H1 (cell line): ENCODE data around the gene KRT72. TPM values are rescaled to one million over a fixed set of nuclear protein-coding genes. Genes with fewer than 3 reads are reported as not detected.

Experiments
- CTCF ChIA-PET: fragments of 300-600 bp; sonication (Branson Sonifier 250); formaldehyde crosslinking; loops from one replicate; lab custom pipeline; 2021; ENCODE audit not compliant: partially characterized antibody; lab: Charles Lee
- POLR2A ChIA-PET: fragments of 300-600 bp; sonication (Branson Sonifier 250); formaldehyde crosslinking; loops from one replicate; lab custom pipeline; 2021; ENCODE audit warnings: inconsistent platforms; ENCODE audit not compliant: partially characterized antibody; lab: Charles Lee
- DNase-seq, 2 experiments: peaks; one replicate each; pipeline versions ENCODE4 v3.0.0 to v3.0.0-alpha.2; 2010 to 2022; ENCODE audit warnings: low spot score in 2 of 2, low read depth in 1 of 2, mixed read lengths in 1 of 2
- FAIRE-seq: peaks from 2 replicates; lab custom pipeline; 2011; peaks lifted over from hg19 to GRCh38; lab: Jason Lieb, UNC
- H2AFZ ChIP-seq: 2 replicates; pipeline ENCODE4 v1.8.1; 2012; ENCODE audit warnings: low read length, inconsistent platforms
- H2AK5ac ChIP-seq: 2 replicates; pipeline ENCODE4 v1.6.1; 2013; ENCODE audit warnings: low read depth, low read length
- H2BK120ac ChIP-seq: replicated peaks from 2 replicates; pipeline ENCODE3; 2013; ENCODE audit warnings: low read depth, low read length, inconsistent platforms
- H2BK12ac ChIP-seq: 2 replicates; pipeline ENCODE4 v1.6.1; 2013; ENCODE audit warnings: low read depth, low read length
- H2BK15ac ChIP-seq: 2 replicates; pipeline ENCODE4 v1.6.1; 2013; ENCODE audit warnings: low read length
- H2BK20ac ChIP-seq: 2 replicates; pipeline ENCODE4 v1.6.1; 2013; ENCODE audit warnings: low read length
- H2BK5ac ChIP-seq: 2 replicates; pipeline ENCODE4 v1.6.1; 2013; ENCODE audit warnings: low read depth, low read length
- H3K14ac ChIP-seq: 2 replicates; pipeline ENCODE4 v1.6.1; 2013; ENCODE audit warnings: inconsistent platforms; ENCODE audit not compliant: insufficient read length
- H3K18ac ChIP-seq: 2 replicates; pipeline ENCODE4 v1.6.1; 2013; ENCODE audit warnings: low read length; ENCODE audit errors: extremely low read depth
- H3K23ac ChIP-seq: 2 replicates; pipeline ENCODE4 v1.6.1; 2013; ENCODE audit warnings: inconsistent platforms; ENCODE audit not compliant: insufficient read length
- H3K23me2 ChIP-seq: 2 replicates; pipeline ENCODE4 v1.6.1; 2013; ENCODE audit warnings: low read depth, low read length
- H3K27ac ChIP-seq: 2 replicates; pipeline ENCODE4 v1.6.1; 2011; ENCODE audit warnings: low read depth, low read length, inconsistent platforms
- H3K27me3 ChIP-seq, 4 experiments: replicated peaks in 1 of 4; 1 replicate in 1 of 4; 2 replicates in 3 of 4; pipeline versions ENCODE4 v1.6.1 to v1.8.1; 2011 to 2013; ENCODE audit warnings: low read length in 3 of 4, mild to moderate bottlenecking in 3 of 4, inconsistent platforms in 2 of 4, mixed read lengths in 2 of 4, moderate library complexity in 1 of 4; ENCODE audit not compliant: control insufficient read depth in 3 of 4, insufficient read depth in 3 of 4; ENCODE audit errors: extremely low read depth in 1 of 4
- H3K36me3 ChIP-seq, 4 experiments: 2 replicates each; pipeline versions ENCODE4 v1.6.1 to v1.8.1; 2011 to 2013; ENCODE audit warnings: mild to moderate bottlenecking in 4 of 4, low read length in 3 of 4, moderate library complexity in 2 of 4, control low read depth in 1 of 4, inconsistent platforms in 1 of 4; ENCODE audit not compliant: insufficient read depth in 4 of 4, control insufficient read depth in 2 of 4
- H3K4ac ChIP-seq: replicated peaks from 2 replicates; pipeline ENCODE3; 2013; ENCODE audit warnings: low read length, low read depth, mixed read lengths, inconsistent platforms; ENCODE audit not compliant: insufficient read length
- H3K4me1 ChIP-seq, 4 experiments: replicated peaks in 1 of 4; 1 replicate in 1 of 4; 2 replicates in 3 of 4; pipeline versions ENCODE4 v1.6.1 to v1.8.1; 2011 to 2013; ENCODE audit warnings: low read length in 3 of 4, inconsistent platforms in 2 of 4, mixed read lengths in 1 of 4; ENCODE audit not compliant: insufficient read depth in 4 of 4, control insufficient read depth in 3 of 4
- H3K4me2 ChIP-seq, 2 experiments: 2 replicates each; pipeline versions ENCODE4 v1.6.1 to v1.8.1; 2011 to 2013; ENCODE audit warnings: low read depth in 2 of 2, low read length in 2 of 2, control low read depth in 1 of 2, inconsistent platforms in 1 of 2, mild to moderate bottlenecking in 1 of 2; ENCODE audit not compliant: insufficient read depth in 1 of 2
- H3K4me3 ChIP-seq, 4 experiments: fragments of 200-600, 300-600 bp in 1 of 4; sonication (generic), shearing (Covaris generic), sonication (Bioruptor Twin) in 1 of 4; 2 replicates each; pipeline versions ENCODE4 v1.5.1 to v1.8.1; 2011 to 2016; ENCODE audit warnings: low read length in 4 of 4, low read depth in 3 of 4, control low read depth in 2 of 4, inconsistent platforms in 2 of 4, mild to moderate bottlenecking in 2 of 4, mixed read lengths in 1 of 4, moderate library complexity in 1 of 4; ENCODE audit not compliant: insufficient read depth in 2 of 4; ENCODE audit errors: extremely low read depth in 1 of 4
- H3K56ac ChIP-seq: replicated peaks from 2 replicates; pipeline ENCODE3; 2013; ENCODE audit warnings: low read depth, mild to moderate bottlenecking, mixed read lengths, low read length, inconsistent platforms; ENCODE audit not compliant: insufficient read length
- H3K79me1 ChIP-seq: 2 replicates; pipeline ENCODE4 v1.6.1; 2013; ENCODE audit warnings: low read depth, low read length, control low read depth
- H3K79me2 ChIP-seq, 2 experiments: 2 replicates each; pipeline versions ENCODE4 v1.6.1 to v1.8.1; 2012 to 2013; ENCODE audit warnings: low read length in 2 of 2, mild to moderate bottlenecking in 2 of 2, inconsistent platforms in 1 of 2; ENCODE audit not compliant: insufficient read depth in 2 of 2, control insufficient read depth in 1 of 2
- H3K9ac ChIP-seq, 4 experiments: replicated peaks in 1 of 4; 1 replicate in 1 of 4; 2 replicates in 3 of 4; pipeline versions ENCODE4 v1.6.1 to v1.8.1; 2011 to 2013; ENCODE audit warnings: low read depth in 3 of 4, low read length in 3 of 4, control low read depth in 2 of 4, mild to moderate bottlenecking in 2 of 4, moderate library complexity in 2 of 4, inconsistent platforms in 1 of 4; ENCODE audit errors: extremely low read depth in 1 of 4
- H3K9me3 ChIP-seq, 2 experiments: 2 replicates each; pipeline versions ENCODE4 v1.6.1 to v1.8.1; 2012 to 2013; ENCODE audit warnings: mild to moderate bottlenecking in 2 of 2, moderate library complexity in 2 of 2, control low read depth in 1 of 2, inconsistent platforms in 1 of 2, low read depth in 1 of 2, low read length in 1 of 2, mixed read lengths in 1 of 2; ENCODE audit not compliant: insufficient read depth in 2 of 2
- H4K20me1 ChIP-seq, 2 experiments: replicated peaks in 1 of 2; 2 replicates each; pipeline versions ENCODE3 to v1.8.1; 2011 to 2013; ENCODE audit warnings: inconsistent platforms in 2 of 2, low read length in 2 of 2, mild to moderate bottlenecking in 1 of 2; ENCODE audit not compliant: insufficient read depth in 2 of 2, control insufficient read depth in 1 of 2
- H4K5ac ChIP-seq: 2 replicates; pipeline ENCODE4 v1.6.1; 2013; ENCODE audit warnings: low read length, low read depth, mixed read lengths, inconsistent platforms; ENCODE audit not compliant: insufficient read length
- H4K8ac ChIP-seq: 2 replicates; pipeline ENCODE4 v1.8.0; 2013; ENCODE audit warnings: mild to moderate bottlenecking, moderate library complexity, low read length, inconsistent platforms; ENCODE audit not compliant: insufficient read depth; ENCODE audit errors: extremely low read depth
- H4K91ac ChIP-seq: replicated peaks from 2 replicates; pipeline ENCODE3; 2013; ENCODE audit warnings: low read length, mixed read lengths, inconsistent platforms; ENCODE audit not compliant: insufficient read length
- BCL11A ChIP-seq, 2 experiments: IDR thresholded peaks; one replicate each; pipeline ENCODE4 v1.6.1; 2011; ENCODE audit warnings: low read depth in 2 of 2, low read length in 2 of 2, mild to moderate bottlenecking in 2 of 2
- BRCA1 ChIP-seq: IDR thresholded peaks from 2 replicates; pipeline ENCODE4 v1.6.1; 2012; ENCODE audit warnings: low read depth, low read length, improper control_type of control experiment
- CHD2 ChIP-seq: IDR thresholded peaks from 2 replicates; pipeline ENCODE4 v1.6.1; 2012; ENCODE audit warnings: low read length, improper control_type of control experiment
- EP300 ChIP-seq, 2 experiments: IDR thresholded peaks; 1 replicate in 1 of 2; 2 replicates in 1 of 2; pipeline ENCODE4 v1.6.1; 2011 to 2012; ENCODE audit warnings: low read depth in 2 of 2, low read length in 2 of 2, mild to moderate bottlenecking in 2 of 2, borderline replicate concordance in 1 of 2, inconsistent platforms in 1 of 2, moderate library complexity in 1 of 2
- GTF2F1 ChIP-seq: IDR thresholded peaks from 2 replicates; pipeline ENCODE4 v1.6.1; 2012; ENCODE audit warnings: low read depth, low read length, improper control_type of control experiment, borderline replicate concordance
- HDAC2 ChIP-seq, 2 experiments: fragments of 300-600 bp in 1 of 2; sonication (generic) in 1 of 2; IDR thresholded peaks; 2 replicates each; pipeline ENCODE4 v1.6.1; 2011 to 2012; ENCODE audit warnings: low read depth in 2 of 2, low read length in 2 of 2, mild to moderate bottlenecking in 2 of 2, moderate library complexity in 2 of 2, borderline replicate concordance in 1 of 2, inconsistent platforms in 1 of 2
- KDM4A ChIP-seq: IDR thresholded peaks from one replicate; pipeline ENCODE4 v1.7.1; 2012; ENCODE audit warnings: low read depth, mild to moderate bottlenecking, moderate library complexity, low read length, inconsistent platforms; ENCODE audit not compliant: severe bottlenecking
- KDM5A ChIP-seq: fragments of 200-600 bp; IDR thresholded peaks from 2 replicates; pipeline ENCODE4 v1.7.1; 2012; ENCODE audit warnings: mild to moderate bottlenecking, low read length, inconsistent platforms, mixed read lengths
- NRF1 ChIP-seq: IDR thresholded peaks from 2 replicates; pipeline ENCODE4 v1.6.1; 2011; ENCODE audit warnings: mild to moderate bottlenecking, low read depth, low read length, improper control_type of control experiment
- POLR2AphosphoS5 ChIP-seq: IDR thresholded peaks from 2 replicates; pipeline ENCODE4 v1.6.1; 2011; ENCODE audit warnings: low read depth, low read length
- RAD21 ChIP-seq, 2 experiments: IDR thresholded peaks in 1 of 2; conservative IDR thresholded peaks in 1 of 2; 2 replicates each; pipeline ENCODE4 v1.6.1; 2011; ENCODE audit warnings: low read depth in 2 of 2, low read length in 2 of 2, improper control_type of control experiment in 1 of 2, inconsistent platforms in 1 of 2, mild to moderate bottlenecking in 1 of 2, moderate library complexity in 1 of 2
- RFX5 ChIP-seq: IDR thresholded peaks from 2 replicates; pipeline ENCODE4 v1.6.1; 2011; ENCODE audit warnings: low read depth, low read length, improper control_type of control experiment, borderline replicate concordance
- SIRT6 ChIP-seq: IDR thresholded peaks from one replicate; pipeline ENCODE4 v1.7.1; 2012; ENCODE audit warnings: low read length, inconsistent platforms
- SIX5 ChIP-seq: IDR thresholded peaks from 2 replicates; pipeline ENCODE4 v1.6.1; 2011; ENCODE audit warnings: mild to moderate bottlenecking, low read depth, low read length
- SP2 ChIP-seq: IDR thresholded peaks from 2 replicates; pipeline ENCODE4 v1.6.1; 2012; ENCODE audit warnings: mild to moderate bottlenecking, low read length, inconsistent platforms
- WGBS, 2 experiments: shearing (Covaris generic) in 1 of 2; methylation state at CpG; one replicate each; pipeline versions ENCODE4 v1.1.6 to v1.1.7; 2013 to 2015; ENCODE audit warnings: low lambda C conversion rate in 2 of 2, mixed read lengths in 2 of 2, inconsistent platforms in 1 of 2, low coverage in 1 of 2, missing lambda C conversion rate in 1 of 2; ENCODE audit not compliant: insufficient replicate concordance in 2 of 2, insufficient coverage in 1 of 2, insufficient read length in 1 of 2; ENCODE audit errors: extremely low coverage in 1 of 2, missing lambda C conversion rate in 1 of 2; 5-methylcytosine and 5-hydroxymethylcytosine counted together
- polyA plus RNA-seq, 7 experiments: library from polyadenylated mRNA; depleted of rRNA in 3 of 7; stranded (reverse) in 5 of 7; unstranded in 2 of 7; fragments of >200 nt in 5 of 7; fragments of 200-250 nt in 2 of 7; gene quantifications; 1 replicate in 5 of 7; 2 replicates in 1 of 7; 4 replicates in 1 of 7; pipeline versions ENCODE4 v1.2.1 to v1.2.3, GENCODE V29; 2011 to 2013; ENCODE audit warnings: missing spikeins in 2 of 7, mixed read lengths in 2 of 7
- total RNA-seq: library from RNA; stranded (reverse); fragmentation: NEBNext Ultra II Directional; extraction: Animal tissue kit (Norgen Biotek cat#: 25700); gene quantifications from 2 replicates; pipeline ENCODE4 v1.2.1, GENCODE V29; 2021

KRT72 gene
- total and polyA plus RNA-seq, 2 of the 8 experiments (the other 6 are each of a cell fraction or from before 2014, with no cell fraction given): not detected

GRCh38 chr12:52633383-52633782 is 32.1 kb upstream of the KRT72 start:
- H2AFZ ChIP-seq: no peak overlapping the region
- WGBS, 2 experiments: 85% methylated on average over 4 of the region's 4 CpGs; no CpG with 5 or more reads in 1 of the 2 experiments
- TF ChIP-seq RAD21 (IDR thresholded peaks at IDR 0.05 in 1 of 2, conservative IDR thresholded peaks at IDR 0.05 in 1 of 2; ENCODE audit: low read depth in 2 of 2, low read length in 2 of 2) (no peak), KDM5A (no peak), SP2 (no peak), POLR2AphosphoS5 (no peak), EP300 (IDR thresholded peaks at IDR 0.05; ENCODE audit: borderline replicate concordance in 1 of 2, low read depth in 2 of 2, low read length in 2 of 2) (no peak), BRCA1 (no peak), NRF1 (no peak), SIRT6 (no peak), RFX5 (no peak), SIX5 (no peak), GTF2F1 (no peak), CHD2 (no peak), HDAC2 (IDR thresholded peaks at IDR 0.05; ENCODE audit: borderline replicate concordance in 1 of 2, low read depth in 2 of 2, low read length in 2 of 2) (no peak), KDM4A (no peak), BCL11A (IDR thresholded peaks at IDR 0.05; ENCODE audit: low read depth in 2 of 2, low read length in 2 of 2) (no peak)

More at GRCh38 chr12:52633383-52633782, 32.1 kb upstream of the KRT72 start:
- no peak overlapping the region for H2BK12ac ChIP-seq
- H2AK5ac ChIP-seq: no peak overlapping the region
- no peak overlapping the region for H3K14ac ChIP-seq
- no peak overlapping the region for H2BK15ac ChIP-seq
- H3K23me2 ChIP-seq: no peaks in the 10 kb centered on the region
- no peak overlapping the region for H4K5ac ChIP-seq
- H3K9me3 ChIP-seq: no peaks in the 10 kb centered on the region
- no peak overlapping the region for H2BK5ac ChIP-seq
- no peak overlapping the region for H3K27ac ChIP-seq
- no peak overlapping the region for H3K4me3 ChIP-seq
- H2BK120ac ChIP-seq: no peak overlapping the region
- H3K23ac ChIP-seq: no peak overlapping the region
- H3K4me1 ChIP-seq: no peaks in the 10 kb centered on the region
- H4K91ac ChIP-seq: no peak overlapping the region
- no peak overlapping the region for H3K56ac ChIP-seq
- no peak for FAIRE-seq
- no peaks in the 10 kb centered on the region for H3K36me3 ChIP-seq
- H3K79me2 ChIP-seq: no peaks in the 10 kb centered on the region
- H3K79me1 ChIP-seq: no peaks in the 10 kb centered on the region
- no peaks in the 10 kb centered on the region; a peak in 1 of 7 replicates for H3K27me3 ChIP-seq
- CTCF ChIA-PET: interaction anchor here (0.7 to 2.5 kb wide), 5 partner anchors 9 to 58 kb away, joined by 3 to 8 read pairs (median 3); no protein-coding TSS in a partner anchor
- no peak overlapping the region for H3K9ac ChIP-seq
- H3K4ac ChIP-seq: no peak overlapping the region
- H2BK20ac ChIP-seq: no peak overlapping the region
- peak in 1 of 2 experiments; percentile 22 for DNase-seq
- no peak overlapping the region for H3K4me2 ChIP-seq
- H4K8ac ChIP-seq: no peak overlapping the region
- no peak overlapping the region for H3K18ac ChIP-seq
- H4K20me1 ChIP-seq: no peaks in the 10 kb centered on the region
- POLR2A ChIA-PET: no interaction called here
